ENCODE measurements around the gene MED7. TPM values are rescaled to one million over a fixed set of nuclear protein-coding genes. Genes with fewer than 3 reads are reported as not detected.

MED7 gene
- total RNA-seq, 1 donor from 2014 or later = 36.3 TPM

- DNase-seq = no peak
Observed at GRCh38 chr5:157162919-157163510, 20.4 kb upstream of the MED7 start.

GRCh38 chr5:157161996-157162395 is 19.3 kb upstream of the MED7 start:
- no peak for DNase-seq

GRCh38 chr5:157160001-157160400 is 17.3 kb upstream of the MED7 start:
- no peak for DNase-seq

- DNase-seq = no peak
Observed at GRCh38 chr5:157159209-157159751, 16.6 kb upstream of the MED7 start.

- no peak for DNase-seq
Observed at GRCh38 chr5:157157293-157157891, 14.7 kb upstream of the MED7 start.

- no peak for DNase-seq
Observed at GRCh38 chr5:157155297-157155696, 12.6 kb upstream of the MED7 start.

- no peak for DNase-seq
Observed at GRCh38 chr5:157150995-157151394, 8.3 kb upstream of the MED7 start.

- peak; percentile 42 for DNase-seq
Observed at GRCh38 chr5:157148734-157149615, 6.3 kb upstream of the MED7 start.

- peak; percentile 10 for DNase-seq
Observed at GRCh38 chr5:157143127-157143971, 684 bp upstream of the MED7 start.

GRCh38 chr5:157137691-157138090 is 5.0 kb downstream of the MED7 start:
- no peak for DNase-seq

- no peak for DNase-seq
Observed at GRCh38 chr5:157132281-157132612, 10.4 kb downstream of the MED7 start.

- DNase-seq = no peak
Observed at GRCh38 chr5:157130925-157131324, 11.7 kb downstream of the MED7 start.

GRCh38 chr5:157121709-157122108 is 21.0 kb downstream of the MED7 start:
- no peak for DNase-seq

GRCh38 chr5:157120102-157120501 is 22.6 kb downstream of the MED7 start:
- DNase-seq = no peak

- DNase-seq = no peak
Observed at GRCh38 chr5:157116483-157116954, 26.1 kb downstream of the MED7 start.

- DNase-seq = no peak
Observed at GRCh38 chr5:157115502-157115901, 27.2 kb downstream of the MED7 start.

GRCh38 chr5:157115012-157115411 is 27.7 kb downstream of the MED7 start:
- DNase-seq = no peak

GRCh38 chr5:157113002-157113401 is 29.7 kb downstream of the MED7 start:
- no peak for DNase-seq

- no peak for DNase-seq
Observed at GRCh38 chr5:157109744-157110143, 32.9 kb downstream of the MED7 start.

- DNase-seq = no peak
Observed at GRCh38 chr5:157108976-157109375, 33.7 kb downstream of the MED7 start, which contains the start of gene HAVCR2. HAVCR2 (minus strand) TSS chr5:157109044; CDS start chr5:157108983, 61 bp downstream.

GRCh38 chr5:157107508-157107907 is 35.2 kb downstream of the MED7 start:
- no peak for DNase-seq
